K562 (cell line): ENCODE measurements around the gene TGFB2. TPM values are rescaled to one million over a fixed set of nuclear protein-coding genes. Genes with fewer than 3 reads are reported as not detected.

Experiments used
- L3MBTL2 ChIP-seq: fragments of 450-650 bp; IDR thresholded peaks from 2 replicates; pipeline ENCODE4 v1.6.1; 2016; ENCODE audit warnings: mild to moderate bottlenecking, moderate library complexity
- NFE2 ChIP-seq: IDR thresholded peaks from 2 replicates; pipeline ENCODE4 v1.6.1; 2014; ENCODE audit warnings: antibody characterized with exemption, low read depth
- PRPF4 ChIP-seq: fragments of 200-400 bp; formaldehyde crosslinking; IDR thresholded peaks from one replicate; pipeline ENCODE4 v1.6.1; 2017; ENCODE audit warnings: low read length, low read depth, mild to moderate bottlenecking; ENCODE audit not compliant: insufficient read depth, poor library complexity, severe bottlenecking
- PTBP1 ChIP-seq: fragments of 200-400 bp; formaldehyde crosslinking; IDR thresholded peaks from 2 replicates; pipeline ENCODE4 v1.6.1; 2017; ENCODE audit warnings: low read depth, low read length
- SMAD3 ChIP-seq: fragments of 450-650 bp; formaldehyde crosslinking; conservative IDR thresholded peaks from 2 replicates; pipeline ENCODE4 v1.4.0; 2020; ENCODE audit warnings: mild to moderate bottlenecking
- SMC3 ChIP-seq: conservative IDR thresholded peaks from 2 replicates; pipeline ENCODE4 v1.6.1; 2011; ENCODE audit warnings: low read depth, low read length, improper control_type of control experiment; ENCODE audit not compliant: insufficient read depth
- ZKSCAN3 ChIP-seq: fragments of 250-450 bp; sonication (Bioruptor Pico); IDR thresholded peaks from 2 replicates; pipeline ENCODE4 v1.4.0; 2020
- ZNF311 ChIP-seq: fragments of 250-450 bp; sonication (Bioruptor Pico); IDR thresholded peaks from 2 replicates; pipeline ENCODE4 v1.4.0; 2020; ENCODE audit warnings: mild to moderate bottlenecking, moderate library complexity
- ZNF324 ChIP-seq: fragments of 250-450 bp; sonication (Bioruptor Pico); IDR thresholded peaks from 2 replicates; pipeline ENCODE4 v1.4.0; 2020; ENCODE audit warnings: mild to moderate bottlenecking
- ZNF717 ChIP-seq: fragments of 250-450 bp; sonication (Bioruptor Pico); IDR thresholded peaks from 2 replicates; pipeline ENCODE4 v1.5.0; 2021
- ZSCAN29 ChIP-seq: fragments of 450-650 bp; IDR thresholded peaks from 2 replicates; pipeline ENCODE4 v1.6.1; 2017
- polyA plus RNA-seq, 8 experiments: library from polyadenylated mRNA; depleted of rRNA in 4 of 8; stranded (reverse) in 5 of 8; unstranded in 3 of 8; fragments of >200 nt; fragmentation: Nextera tagmentation in 2 of 8; fragmentation: Illumina TruSeq in 1 of 8; extraction: Ambion mirVana in 2 of 8; extraction: Trizol in 1 of 8; gene quantifications; 2 replicates each; pipeline versions ENCODE4 v1.2.1 to v1.2.3, GENCODE V29; 2011 to 2014; ENCODE audit warnings: inconsistent platforms in 1 of 8, missing spikeins in 1 of 8
- total RNA-seq, 7 experiments: library from RNA; depleted of rRNA in 6 of 7; stranded (reverse); fragments of >200 nt in 6 of 7; fragmentation: Illumina TruSeq in 2 of 7; extraction: Trizol in 2 of 7; gene quantifications; 2 replicates each; pipeline versions ENCODE4 v1.2.1 to v1.2.3, GENCODE V29; 2011 to 2021; ENCODE audit warnings: low replicate concordance in 1 of 7
- TF ChIP-seq, protein P1 (sequence below): fragments of 450-650 bp; IDR thresholded peaks from 2 replicates; pipeline ENCODE4 v1.6.1; 2016; ENCODE audit warnings: mild to moderate bottlenecking, moderate library complexity
- TF ChIP-seq, protein P2 (sequence below): fragments of 450-650 bp; formaldehyde crosslinking; IDR thresholded peaks from 2 replicates; pipeline ENCODE4 v1.4.0; 2022; ENCODE audit warnings: missing genetic modification characterization

TGFB2 gene
- total and polyA plus RNA-seq, 9 of the 15 experiments (the other 6 are each of a cell fraction or from before 2014, with no cell fraction given): 0.03 to 0.41 (median 0.11) TPM; not detected in 3

DNA sequence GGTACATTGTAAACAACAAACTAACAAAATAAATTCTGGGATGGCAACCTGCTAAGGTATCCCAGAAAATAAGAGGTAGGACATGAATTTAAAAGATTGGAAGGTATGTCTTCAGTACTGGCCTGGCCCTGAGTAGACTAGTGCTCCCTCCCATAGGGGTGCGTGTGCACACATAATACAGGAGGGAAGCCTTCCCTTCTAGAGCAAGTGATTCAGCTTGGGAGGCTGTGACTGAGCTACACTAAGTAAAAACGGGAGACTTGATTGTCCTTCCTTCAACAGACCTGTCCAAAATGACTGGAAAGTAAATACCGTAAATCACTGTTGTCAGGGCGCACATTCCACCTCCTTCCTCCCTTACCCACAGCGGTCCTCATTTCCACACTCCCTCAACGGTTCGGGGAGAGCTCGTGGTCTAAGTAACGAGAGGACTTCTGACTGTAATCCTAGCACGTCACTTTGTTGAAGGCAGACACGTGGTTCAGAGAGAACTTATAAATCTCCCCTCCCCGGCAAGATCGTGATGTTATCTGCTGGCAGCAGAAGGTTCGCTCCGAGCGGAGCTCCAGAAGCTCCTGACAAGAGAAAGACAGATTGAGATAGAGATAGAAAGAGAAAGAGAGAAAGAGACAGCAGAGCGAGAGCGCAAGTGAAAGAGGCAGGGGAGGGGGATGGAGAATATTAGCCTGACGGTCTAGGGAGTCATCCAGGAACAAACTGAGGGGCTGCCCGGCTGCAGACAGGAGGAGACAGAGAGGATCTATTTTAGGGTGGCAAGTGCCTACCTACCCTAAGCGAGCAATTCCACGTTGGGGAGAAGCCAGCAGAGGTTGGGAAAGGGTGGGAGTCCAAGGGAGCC, at the start of gene TGFB2 (continued):
- TF ChIP-seq, protein P1, sequence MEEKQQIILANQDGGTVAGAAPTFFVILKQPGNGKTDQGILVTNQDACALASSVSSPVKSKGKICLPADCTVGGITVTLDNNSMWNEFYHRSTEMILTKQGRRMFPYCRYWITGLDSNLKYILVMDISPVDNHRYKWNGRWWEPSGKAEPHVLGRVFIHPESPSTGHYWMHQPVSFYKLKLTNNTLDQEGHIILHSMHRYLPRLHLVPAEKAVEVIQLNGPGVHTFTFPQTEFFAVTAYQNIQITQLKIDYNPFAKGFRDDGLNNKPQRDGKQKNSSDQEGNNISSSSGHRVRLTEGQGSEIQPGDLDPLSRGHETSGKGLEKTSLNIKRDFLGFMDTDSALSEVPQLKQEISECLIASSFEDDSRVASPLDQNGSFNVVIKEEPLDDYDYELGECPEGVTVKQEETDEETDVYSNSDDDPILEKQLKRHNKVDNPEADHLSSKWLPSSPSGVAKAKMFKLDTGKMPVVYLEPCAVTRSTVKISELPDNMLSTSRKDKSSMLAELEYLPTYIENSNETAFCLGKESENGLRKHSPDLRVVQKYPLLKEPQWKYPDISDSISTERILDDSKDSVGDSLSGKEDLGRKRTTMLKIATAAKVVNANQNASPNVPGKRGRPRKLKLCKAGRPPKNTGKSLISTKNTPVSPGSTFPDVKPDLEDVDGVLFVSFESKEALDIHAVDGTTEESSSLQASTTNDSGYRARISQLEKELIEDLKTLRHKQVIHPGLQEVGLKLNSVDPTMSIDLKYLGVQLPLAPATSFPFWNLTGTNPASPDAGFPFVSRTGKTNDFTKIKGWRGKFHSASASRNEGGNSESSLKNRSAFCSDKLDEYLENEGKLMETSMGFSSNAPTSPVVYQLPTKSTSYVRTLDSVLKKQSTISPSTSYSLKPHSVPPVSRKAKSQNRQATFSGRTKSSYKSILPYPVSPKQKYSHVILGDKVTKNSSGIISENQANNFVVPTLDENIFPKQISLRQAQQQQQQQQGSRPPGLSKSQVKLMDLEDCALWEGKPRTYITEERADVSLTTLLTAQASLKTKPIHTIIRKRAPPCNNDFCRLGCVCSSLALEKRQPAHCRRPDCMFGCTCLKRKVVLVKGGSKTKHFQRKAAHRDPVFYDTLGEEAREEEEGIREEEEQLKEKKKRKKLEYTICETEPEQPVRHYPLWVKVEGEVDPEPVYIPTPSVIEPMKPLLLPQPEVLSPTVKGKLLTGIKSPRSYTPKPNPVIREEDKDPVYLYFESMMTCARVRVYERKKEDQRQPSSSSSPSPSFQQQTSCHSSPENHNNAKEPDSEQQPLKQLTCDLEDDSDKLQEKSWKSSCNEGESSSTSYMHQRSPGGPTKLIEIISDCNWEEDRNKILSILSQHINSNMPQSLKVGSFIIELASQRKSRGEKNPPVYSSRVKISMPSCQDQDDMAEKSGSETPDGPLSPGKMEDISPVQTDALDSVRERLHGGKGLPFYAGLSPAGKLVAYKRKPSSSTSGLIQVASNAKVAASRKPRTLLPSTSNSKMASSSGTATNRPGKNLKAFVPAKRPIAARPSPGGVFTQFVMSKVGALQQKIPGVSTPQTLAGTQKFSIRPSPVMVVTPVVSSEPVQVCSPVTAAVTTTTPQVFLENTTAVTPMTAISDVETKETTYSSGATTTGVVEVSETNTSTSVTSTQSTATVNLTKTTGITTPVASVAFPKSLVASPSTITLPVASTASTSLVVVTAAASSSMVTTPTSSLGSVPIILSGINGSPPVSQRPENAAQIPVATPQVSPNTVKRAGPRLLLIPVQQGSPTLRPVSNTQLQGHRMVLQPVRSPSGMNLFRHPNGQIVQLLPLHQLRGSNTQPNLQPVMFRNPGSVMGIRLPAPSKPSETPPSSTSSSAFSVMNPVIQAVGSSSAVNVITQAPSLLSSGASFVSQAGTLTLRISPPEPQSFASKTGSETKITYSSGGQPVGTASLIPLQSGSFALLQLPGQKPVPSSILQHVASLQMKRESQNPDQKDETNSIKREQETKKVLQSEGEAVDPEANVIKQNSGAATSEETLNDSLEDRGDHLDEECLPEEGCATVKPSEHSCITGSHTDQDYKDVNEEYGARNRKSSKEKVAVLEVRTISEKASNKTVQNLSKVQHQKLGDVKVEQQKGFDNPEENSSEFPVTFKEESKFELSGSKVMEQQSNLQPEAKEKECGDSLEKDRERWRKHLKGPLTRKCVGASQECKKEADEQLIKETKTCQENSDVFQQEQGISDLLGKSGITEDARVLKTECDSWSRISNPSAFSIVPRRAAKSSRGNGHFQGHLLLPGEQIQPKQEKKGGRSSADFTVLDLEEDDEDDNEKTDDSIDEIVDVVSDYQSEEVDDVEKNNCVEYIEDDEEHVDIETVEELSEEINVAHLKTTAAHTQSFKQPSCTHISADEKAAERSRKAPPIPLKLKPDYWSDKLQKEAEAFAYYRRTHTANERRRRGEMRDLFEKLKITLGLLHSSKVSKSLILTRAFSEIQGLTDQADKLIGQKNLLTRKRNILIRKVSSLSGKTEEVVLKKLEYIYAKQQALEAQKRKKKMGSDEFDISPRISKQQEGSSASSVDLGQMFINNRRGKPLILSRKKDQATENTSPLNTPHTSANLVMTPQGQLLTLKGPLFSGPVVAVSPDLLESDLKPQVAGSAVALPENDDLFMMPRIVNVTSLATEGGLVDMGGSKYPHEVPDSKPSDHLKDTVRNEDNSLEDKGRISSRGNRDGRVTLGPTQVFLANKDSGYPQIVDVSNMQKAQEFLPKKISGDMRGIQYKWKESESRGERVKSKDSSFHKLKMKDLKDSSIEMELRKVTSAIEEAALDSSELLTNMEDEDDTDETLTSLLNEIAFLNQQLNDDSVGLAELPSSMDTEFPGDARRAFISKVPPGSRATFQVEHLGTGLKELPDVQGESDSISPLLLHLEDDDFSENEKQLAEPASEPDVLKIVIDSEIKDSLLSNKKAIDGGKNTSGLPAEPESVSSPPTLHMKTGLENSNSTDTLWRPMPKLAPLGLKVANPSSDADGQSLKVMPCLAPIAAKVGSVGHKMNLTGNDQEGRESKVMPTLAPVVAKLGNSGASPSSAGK: peak; percentile 92
- TF ChIP-seq SMC3 (no peak), L3MBTL2 (peak; percentile 94), NFE2 (no peak), ZNF311 (CRISPR knock-in tag) (no peak), PTBP1 (no peak), PRPF4 (no peak), ZNF324 (CRISPR knock-in tag) (no peak), ZSCAN29 (no peak), ZKSCAN3 (no peak), ZNF717 (CRISPR knock-in tag) (no peak), SMAD3 (no peak)
- TF ChIP-seq, protein P2, sequence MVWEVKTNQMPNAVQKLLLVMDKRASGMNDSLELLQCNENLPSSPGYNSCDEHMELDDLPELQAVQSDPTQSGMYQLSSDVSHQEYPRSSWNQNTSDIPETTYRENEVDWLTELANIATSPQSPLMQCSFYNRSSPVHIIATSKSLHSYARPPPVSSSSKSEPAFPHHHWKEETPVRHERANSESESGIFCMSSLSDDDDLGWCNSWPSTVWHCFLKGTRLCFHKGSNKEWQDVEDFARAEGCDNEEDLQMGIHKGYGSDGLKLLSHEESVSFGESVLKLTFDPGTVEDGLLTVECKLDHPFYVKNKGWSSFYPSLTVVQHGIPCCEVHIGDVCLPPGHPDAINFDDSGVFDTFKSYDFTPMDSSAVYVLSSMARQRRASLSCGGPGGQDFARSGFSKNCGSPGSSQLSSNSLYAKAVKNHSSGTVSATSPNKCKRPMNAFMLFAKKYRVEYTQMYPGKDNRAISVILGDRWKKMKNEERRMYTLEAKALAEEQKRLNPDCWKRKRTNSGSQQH (CRISPR knock-in tag): 0 out of 2 replicates have a peak, but pooled peaks have one; percentile 9
